CD8-positive, alpha-beta memory T cell (primary cell): ENCODE data around the gene CSNK1D. TPM values are rescaled to one million over a fixed set of nuclear protein-coding genes. Genes with fewer than 3 reads are reported as not detected.
A peak's percentile ranks its signal among the peaks of the same experiment; 100 is the strongest.

Experiments used
- CTCF ChIA-PET: fragments of 350-600 bp; sonication (Branson Sonifier 250); formaldehyde crosslinking; loops from one replicate; lab custom pipeline; 2021; ENCODE audit warnings: antibody characterized with exemption; lab: Charles Lee
- POLR2A ChIA-PET: fragments of 350-600 bp; sonication (Branson Sonifier 250); formaldehyde crosslinking; loops from one replicate; lab custom pipeline; 2021; ENCODE audit warnings: antibody characterized with exemption; lab: Charles Lee
- DNase-seq, 5 donors: peaks; one replicate each; pipeline versions ENCODE4 v3.0.0 to v3.0.0-alpha.2; 2020 to 2022; ENCODE audit warnings: mixed read lengths in 1 of 5
- H3K27ac ChIP-seq: one replicate; pipeline ENCODE4 v1.7.0; 2013; ENCODE audit warnings: low read depth, mild to moderate bottlenecking, low read length, moderate library complexity
- H3K27me3 ChIP-seq: 2 replicates; pipeline ENCODE4 v1.7.0; 2013; ENCODE audit warnings: low read length, mild to moderate bottlenecking; ENCODE audit not compliant: insufficient read depth, poor library complexity, severe bottlenecking
- H3K36me3 ChIP-seq: 2 replicates; pipeline ENCODE4 v1.7.0; 2013; ENCODE audit warnings: mild to moderate bottlenecking, low read length, moderate library complexity; ENCODE audit not compliant: insufficient read depth
- H3K4me1 ChIP-seq: 2 replicates; pipeline ENCODE4 v1.7.0; 2013; ENCODE audit warnings: mild to moderate bottlenecking, low read length, moderate library complexity; ENCODE audit not compliant: insufficient read depth
- H3K4me3 ChIP-seq: 2 replicates; pipeline ENCODE4 v1.7.0; 2013; ENCODE audit warnings: mild to moderate bottlenecking, low read length
- H3K9me3 ChIP-seq: 2 replicates; pipeline ENCODE4 v1.7.0; 2013; ENCODE audit warnings: mild to moderate bottlenecking, low read length
- H3K27ac Mint-ChIP-seq, 8 donors: one replicate each; pipeline ENCODE4 v1.8.0; 2020 to 2021; ENCODE audit warnings: mixed read lengths in 8 of 8, mild to moderate bottlenecking in 6 of 8, inconsistent platforms in 3 of 8, moderate library complexity in 3 of 8
- H3K27me3 Mint-ChIP-seq, 2 donors: one replicate each; pipeline ENCODE4 v1.8.0; 2020 to 2021; ENCODE audit warnings: mixed read lengths in 2 of 2, mild to moderate bottlenecking in 1 of 2, moderate library complexity in 1 of 2
- H3K36me3 Mint-ChIP-seq, 3 donors: one replicate each; pipeline ENCODE4 v1.8.0; 2020 to 2021; ENCODE audit warnings: mixed read lengths in 3 of 3, inconsistent platforms in 1 of 3, mild to moderate bottlenecking in 1 of 3
- H3K4me1 Mint-ChIP-seq, 3 donors: one replicate each; pipeline ENCODE4 v1.8.0; 2020 to 2021; ENCODE audit warnings: mixed read lengths in 3 of 3, inconsistent platforms in 1 of 3, mild to moderate bottlenecking in 1 of 3
- H3K4me3 Mint-ChIP-seq, 7 donors: one replicate each; pipeline ENCODE4 v1.8.0; 2020 to 2021; ENCODE audit warnings: mixed read lengths in 7 of 7, mild to moderate bottlenecking in 6 of 7, moderate library complexity in 4 of 7, inconsistent platforms in 2 of 7
- H3K9me3 Mint-ChIP-seq, 5 donors: one replicate each; pipeline ENCODE4 v1.8.0; 2020 to 2022; ENCODE audit warnings: mixed read lengths in 5 of 5, mild to moderate bottlenecking in 3 of 5, moderate library complexity in 2 of 5, inconsistent platforms in 1 of 5
- polyA plus RNA-seq: library from polyadenylated mRNA; unstranded; fragments of 300-500 nt; fragmentation: Illumina TruSeq; gene quantifications from one replicate; pipeline ENCODE4 v1.2.3, GENCODE V29; 2021
- total RNA-seq, 2 experiments: library from RNA; stranded (reverse); gene quantifications; one replicate each; pipeline ENCODE4 v1.2.3, GENCODE V29; 2021

The CSNK1D gene
- total and polyA plus RNA-seq, 3 experiments from 2014 or later: 74.6 to 141 (median 129) TPM

DNA sequence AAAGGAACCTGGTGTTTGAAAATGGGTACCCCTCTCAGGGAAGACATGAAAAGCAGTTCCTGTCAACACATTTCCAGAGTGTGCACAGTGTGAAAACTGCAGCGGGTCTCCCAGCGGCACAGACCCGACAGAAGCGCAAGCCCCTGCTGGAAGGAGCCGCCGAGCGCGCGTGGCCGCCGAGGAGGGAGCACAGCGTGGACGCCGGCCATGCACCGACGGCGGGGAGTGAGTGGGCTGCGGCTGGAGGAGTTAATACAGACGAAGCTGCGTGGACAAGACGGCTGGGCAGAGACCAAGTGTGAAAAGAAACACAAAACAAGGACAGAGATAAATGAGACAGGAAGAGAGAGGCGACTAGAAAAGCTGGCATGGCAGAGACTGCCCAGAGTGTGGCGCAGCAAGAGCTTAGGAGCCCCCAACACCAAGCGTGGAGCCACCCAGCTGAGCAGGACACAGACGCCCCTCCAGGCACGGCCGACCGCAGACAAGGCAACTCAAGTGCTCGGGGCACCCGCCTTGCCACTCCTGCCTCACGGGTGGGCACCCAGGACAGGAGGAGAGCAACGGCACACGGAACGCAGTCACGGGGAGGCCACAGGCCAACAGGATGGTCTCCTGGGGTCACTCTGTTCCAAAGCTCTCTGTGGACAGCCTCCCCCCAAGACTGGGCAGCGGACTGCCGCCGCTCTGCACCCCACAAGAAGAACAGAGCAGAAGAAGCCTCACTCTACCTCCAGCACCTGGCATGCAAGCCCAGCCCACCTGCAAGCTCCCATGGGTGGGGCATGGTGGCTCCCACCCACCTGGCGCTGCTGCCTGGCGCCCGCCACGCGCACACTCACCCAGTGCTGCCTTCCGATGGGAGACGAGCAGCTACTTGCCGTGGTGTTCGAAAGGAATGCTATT lies 28.1 kb downstream of the CSNK1D start:
- Mint-ChIP-seq H3K27ac (peak overlapping the region in 3 of 8 donors; percentile 32 to 80 (median 51)), H3K36me3 (peaks cover 8 to 90% (median 11%) of the 10 kb centered on the region in 3 donors), H3K27me3 (peaks cover 0 to 1% of the 10 kb centered on the region in 2 donors), H3K4me1 (peaks cover 18 to 50% (median 21%) of the 10 kb centered on the region in 3 donors), H3K9me3 (peaks cover 0 to 2% (median 0%) of the 10 kb centered on the region in 5 donors), H3K4me3 (peak overlapping the region in 1 of 7 donors; percentile 20)
- peaks cover 17% of the 10 kb centered on the region for H3K4me1 ChIP-seq
- no peak overlapping the region for H3K4me3 ChIP-seq
- no peak overlapping the region for H3K27ac ChIP-seq
- CTCF ChIA-PET: interaction anchor here (1.2 to 1.3 kb wide), 2 partner anchors 9 to 45 kb away, joined by 3 to 5 read pairs; no protein-coding TSS in a partner anchor
- DNase-seq: no peak
- H3K36me3 ChIP-seq: peaks cover 77% of the 10 kb centered on the region
- POLR2A ChIA-PET: no interaction called here
- no peaks in the 10 kb centered on the region for H3K9me3 ChIP-seq
- no peaks in the 10 kb centered on the region for H3K27me3 ChIP-seq

DNA sequence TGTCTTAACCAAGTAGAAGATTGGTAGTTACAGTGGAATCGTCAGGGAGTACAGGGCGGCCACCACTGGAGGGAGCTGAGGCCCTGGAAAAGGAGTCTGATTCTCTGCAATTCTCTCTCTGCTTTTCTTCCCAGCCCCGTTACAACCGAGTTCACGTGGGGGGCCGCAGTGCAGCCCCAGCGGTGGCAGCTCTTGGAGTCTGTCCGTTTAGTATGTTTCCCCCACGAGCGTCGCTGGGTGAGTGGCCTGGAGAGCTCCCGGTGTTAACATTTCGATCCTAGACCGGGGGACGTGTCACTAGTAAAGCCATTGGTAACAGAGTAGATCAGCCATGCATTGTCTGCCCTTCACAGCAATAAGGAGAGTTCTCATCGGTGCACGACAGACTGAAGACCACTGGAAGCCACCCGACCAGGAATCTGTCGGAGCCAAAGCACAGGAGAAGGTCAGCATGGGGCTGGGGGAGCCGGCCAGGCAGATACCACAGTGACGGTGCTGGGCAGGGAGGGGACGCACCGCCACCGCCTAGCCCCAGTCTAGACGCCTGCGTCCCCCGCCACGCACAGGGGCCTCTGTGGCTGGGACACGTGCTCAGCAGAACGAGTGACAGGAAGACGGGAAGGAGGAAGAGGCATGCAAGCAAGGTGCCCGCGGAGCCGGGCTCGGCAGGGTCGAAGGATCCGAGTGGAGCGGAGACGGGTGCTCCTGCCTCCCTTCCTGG lies 28.9 kb downstream of the CSNK1D start:
- H3K36me3 Mint-ChIP-seq: peaks cover 8 to 85% (median 11%) of the 10 kb centered on the region in 3 donors
- H3K4me1 Mint-ChIP-seq: peaks cover 20 to 58% (median 26%) of the 10 kb centered on the region in 3 donors
- H3K4me1 ChIP-seq: peaks cover 25% of the 10 kb centered on the region
- peak overlapping the region in 1 of 7 donors; percentile 14 for H3K4me3 Mint-ChIP-seq
- POLR2A ChIA-PET: no interaction called here
- H3K4me3 ChIP-seq: no peak overlapping the region
- H3K9me3 ChIP-seq: no peaks in the 10 kb centered on the region
- no peak overlapping the region for H3K27ac ChIP-seq
- peaks cover 0 to 1% of the 10 kb centered on the region in 2 donors for H3K27me3 Mint-ChIP-seq
- H3K27me3 ChIP-seq: no peaks in the 10 kb centered on the region
- CTCF ChIA-PET: interaction anchor here (1.2 to 1.3 kb wide), 2 partner anchors 8 to 44 kb away, joined by 3 to 5 read pairs; no protein-coding TSS in a partner anchor
- H3K27ac Mint-ChIP-seq: peak overlapping the region in 5 of 8 donors; percentile 16 to 78 (median 71)
- DNase-seq: no peak
- H3K9me3 Mint-ChIP-seq: peaks cover 0 to 2% (median 0%) of the 10 kb centered on the region in 5 donors
- peaks cover 69% of the 10 kb centered on the region for H3K36me3 ChIP-seq

DNA sequence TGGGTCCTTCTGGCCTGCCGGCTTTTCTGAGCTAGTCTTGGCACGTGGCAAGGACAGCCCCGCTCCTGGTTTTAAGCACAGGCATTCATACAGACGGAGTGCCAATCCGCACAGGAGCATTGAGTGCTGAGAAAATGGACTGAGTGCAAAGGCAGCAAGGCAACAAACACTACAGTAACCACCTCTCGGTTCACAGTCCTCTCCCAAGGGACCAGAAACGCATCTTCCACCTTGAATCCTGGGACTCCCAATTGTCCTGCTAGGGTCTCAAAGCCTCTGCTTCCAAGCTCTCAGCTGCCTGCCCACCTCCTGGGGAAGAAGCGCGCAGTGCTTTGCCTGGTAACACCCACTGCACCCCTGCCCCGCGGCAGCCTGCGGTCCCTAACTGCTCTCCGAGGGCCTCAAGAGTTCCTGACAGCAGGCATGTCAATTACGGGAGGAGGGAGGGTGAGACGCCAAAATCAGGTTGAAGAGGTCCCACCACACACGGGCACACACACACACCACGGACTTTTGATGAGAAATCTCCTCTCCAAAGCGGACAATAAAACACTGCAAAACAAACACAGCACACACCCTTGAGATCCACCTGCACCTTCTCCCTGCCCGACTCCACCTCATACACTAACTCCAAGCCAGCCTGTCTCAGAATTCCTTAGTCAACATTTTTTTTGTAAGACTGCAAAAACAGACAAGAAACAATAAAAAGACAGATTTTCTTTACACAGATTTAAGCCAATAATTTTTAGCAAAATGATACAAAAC lies 29.7 kb downstream of the CSNK1D start:
- Histone ChIP-seq H3K36me3 (peaks cover 62% of the 10 kb centered on the region), H3K4me3 (no peak overlapping the region), H3K9me3 (no peaks in the 10 kb centered on the region), H3K27ac (no peak overlapping the region), H3K27me3 (no peaks in the 10 kb centered on the region), H3K4me1 (peaks cover 32% of the 10 kb centered on the region)
- peaks cover 0 to 1% of the 10 kb centered on the region in 2 donors for H3K27me3 Mint-ChIP-seq
- CTCF ChIA-PET: interaction anchor here (0.8 to 1.6 kb wide), 3 partner anchors 12 to 55 kb away, joined by 3 read pairs; no protein-coding TSS in a partner anchor
- H3K9me3 Mint-ChIP-seq: peaks cover 0 to 2% (median 0%) of the 10 kb centered on the region in 5 donors
- peaks cover 8 to 81% (median 11%) of the 10 kb centered on the region in 3 donors for H3K36me3 Mint-ChIP-seq
- DNase-seq: no peak
- peak overlapping the region in 6 of 8 donors; percentile 16 to 78 (median 72) for H3K27ac Mint-ChIP-seq
- POLR2A ChIA-PET: no interaction called here
- H3K4me3 Mint-ChIP-seq: peak overlapping the region in 2 of 7 donors; percentile 18 to 21
- peaks cover 24 to 66% (median 33%) of the 10 kb centered on the region in 3 donors for H3K4me1 Mint-ChIP-seq

DNA sequence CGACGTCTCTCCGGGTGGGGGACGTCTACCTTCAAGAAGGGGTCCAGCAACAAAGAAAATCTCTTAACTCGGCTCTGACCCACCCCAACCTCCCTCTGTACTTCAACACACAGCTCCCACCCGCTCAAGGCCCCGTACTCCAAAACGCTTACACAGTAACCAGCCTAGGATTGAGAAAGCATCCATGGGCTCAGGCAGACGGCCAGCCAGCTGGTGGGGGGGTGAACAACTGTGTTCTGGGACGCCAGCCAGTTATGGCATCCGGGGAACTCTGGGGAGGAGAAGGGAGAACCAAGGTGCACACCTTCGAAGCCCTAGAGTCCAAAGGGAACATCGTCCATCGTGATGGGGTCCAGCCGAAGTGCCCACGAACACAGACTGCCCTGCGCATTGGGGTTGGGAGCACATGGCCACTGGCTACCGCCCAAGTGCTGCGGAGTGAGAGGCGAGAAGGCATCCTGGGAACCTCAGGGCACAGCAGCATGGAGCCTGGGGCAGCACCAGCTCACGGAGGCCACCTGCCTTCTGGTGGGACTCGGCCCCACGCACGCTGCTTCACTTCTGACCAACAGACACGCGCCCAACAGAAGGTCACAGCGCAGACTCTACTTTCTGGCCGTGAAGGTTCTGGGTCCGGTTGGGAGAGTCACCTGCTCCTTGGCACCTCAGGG lies 30.4 kb downstream of the CSNK1D start:
- ChIA-PET CTCF (interaction anchor here (0.7 to 1.6 kb wide), 3 partner anchors 13 to 55 kb away, joined by 3 read pairs; no protein-coding TSS in a partner anchor), POLR2A (interaction anchor here (1.2 kb wide), 1 partner anchor 31 kb away, joined by 3 read pairs; the partner anchor contains the start of gene CSNK1D)
- Histone ChIP-seq H3K9me3 (no peaks in the 10 kb centered on the region), H3K27ac (no peak overlapping the region), H3K4me3 (no peak overlapping the region), H3K4me1 (peaks cover 39% of the 10 kb centered on the region), H3K36me3 (peaks cover 55% of the 10 kb centered on the region), H3K27me3 (no peaks in the 10 kb centered on the region)
- DNase-seq: peak in 1 of 5 donors; percentile 40
- Mint-ChIP-seq H3K9me3 (peaks cover 0 to 2% (median 0%) of the 10 kb centered on the region in 5 donors), H3K27ac (peak overlapping the region in 3 of 8 donors; percentile 38 to 72 (median 71)), H3K36me3 (peaks cover 6 to 76% (median 11%) of the 10 kb centered on the region in 3 donors), H3K27me3 (peaks cover 0 to under 1% of the 10 kb centered on the region in 2 donors), H3K4me1 (peaks cover 30 to 71% (median 36%) of the 10 kb centered on the region in 3 donors), H3K4me3 (peak overlapping the region in 1 of 7 donors; percentile 18)

- DNase-seq: no peak
- H3K9me3 Mint-ChIP-seq: peaks cover 0 to 2% (median 0%) of the 10 kb centered on the region in 5 donors
- CTCF ChIA-PET: interaction anchor here (0.7 to 1.6 kb wide), 2 partner anchors 41 to 56 kb away, joined by 3 read pairs; no protein-coding TSS in a partner anchor
These were observed 30.9 kb downstream of the CSNK1D start for GRCh38 chr17:82242698-82242976.

DNA sequence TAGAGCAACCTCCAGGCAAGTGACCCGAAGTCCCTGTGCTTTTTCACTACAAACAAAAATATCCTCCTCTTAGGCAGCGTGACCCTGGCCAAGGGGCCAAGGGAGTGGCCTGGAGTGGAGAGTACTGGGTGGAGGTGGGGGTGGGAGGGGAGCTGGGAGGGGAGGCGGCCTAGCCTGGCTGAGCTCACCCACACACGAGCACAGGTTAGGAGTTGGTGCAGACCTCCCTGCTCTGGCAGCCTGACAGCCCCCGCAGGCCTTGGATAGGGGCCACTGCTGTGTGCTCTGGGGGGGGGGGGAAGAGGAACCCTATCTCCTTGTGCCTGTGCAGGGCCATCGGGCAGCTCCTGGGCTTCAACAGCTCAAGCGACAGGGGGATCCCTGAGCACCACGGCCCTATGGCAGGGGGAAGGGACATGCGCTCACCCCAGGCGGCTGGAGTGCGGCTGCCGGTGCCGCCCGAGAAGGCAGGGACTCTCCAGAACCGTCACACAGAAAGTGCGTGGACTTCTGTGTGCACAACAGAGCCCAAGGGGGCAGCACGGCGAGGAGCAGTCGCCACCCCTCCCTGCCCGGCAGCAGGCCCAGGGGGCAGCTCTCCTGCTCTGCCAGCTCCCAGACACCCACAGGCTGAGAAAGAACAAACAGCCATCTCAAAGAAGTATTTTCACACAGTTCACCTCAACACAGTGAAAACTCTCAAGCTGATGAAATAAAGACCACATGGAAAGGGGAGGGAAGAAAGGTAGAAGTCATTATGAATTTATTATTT lies 31.4 kb downstream of the CSNK1D start:
- Histone ChIP-seq H3K27me3 (no peaks in the 10 kb centered on the region), H3K9me3 (no peaks in the 10 kb centered on the region), H3K4me1 (peaks cover 38% of the 10 kb centered on the region), H3K4me3 (no peak overlapping the region), H3K36me3 (peaks cover 45% of the 10 kb centered on the region), H3K27ac (peak overlapping the region; percentile 70)
- H3K9me3 Mint-ChIP-seq: peaks cover 0 to 4% (median 0%) of the 10 kb centered on the region in 5 donors
- DNase-seq: no peak
- H3K4me3 Mint-ChIP-seq: peak overlapping the region in 1 of 7 donors; percentile 65
- peaks cover 3 to 69% (median 8%) of the 10 kb centered on the region in 3 donors for H3K36me3 Mint-ChIP-seq
- H3K27me3 Mint-ChIP-seq: no peaks in the 10 kb centered on the region
- H3K27ac Mint-ChIP-seq: peak overlapping the region in 7 of 8 donors; percentile 14 to 71 (median 55)
- POLR2A ChIA-PET: interaction anchor here (1.2 kb wide), 1 partner anchor 32 kb away, joined by 3 read pairs; the partner anchor contains the start of gene CSNK1D
- peaks cover 29 to 72% (median 32%) of the 10 kb centered on the region in 3 donors for H3K4me1 Mint-ChIP-seq
- CTCF ChIA-PET: interaction anchor here (1.1 to 1.6 kb wide), 2 partner anchors 56 to 75 kb away, joined by 3 to 4 read pairs; partner anchors contain the start of gene CD7

More at GRCh38 chr17:82242698-82242976, 30.9 kb downstream of the CSNK1D start:
- H3K27me3 ChIP-seq: no peaks in the 10 kb centered on the region
- peaks cover 50% of the 10 kb centered on the region for H3K36me3 ChIP-seq
- H3K4me3 Mint-ChIP-seq: no peak overlapping the region
- peaks cover 3 to 71% (median 8%) of the 10 kb centered on the region in 3 donors for H3K36me3 Mint-ChIP-seq
- peaks cover 30 to 71% (median 32%) of the 10 kb centered on the region in 3 donors for H3K4me1 Mint-ChIP-seq
- H3K4me3 ChIP-seq: no peak overlapping the region
- peak overlapping the region in 5 of 8 donors; percentile 14 to 71 (median 26) for H3K27ac Mint-ChIP-seq
- H3K9me3 ChIP-seq: no peaks in the 10 kb centered on the region
- H3K27me3 Mint-ChIP-seq: no peaks in the 10 kb centered on the region
- POLR2A ChIA-PET: interaction anchor here (1.2 kb wide), 1 partner anchor 31 kb away, joined by 3 read pairs; the partner anchor contains the start of gene CSNK1D
- peak overlapping the region; percentile 70 for H3K27ac ChIP-seq
- peaks cover 41% of the 10 kb centered on the region for H3K4me1 ChIP-seq
